Activated naive CD4-positive, alpha-beta T cell treated with anti-CD3 and anti-CD28 coated beads for 36 hours (primary cell): ENCODE data around the gene HSPBAP1. TPM values are rescaled to one million over a fixed set of nuclear protein-coding genes. Genes with fewer than 3 reads are reported as not detected.
"Not testable (repeated sequence)": the region's sequence is repeated elsewhere in the genome, so short reads cannot be mapped to it uniquely, and the experiment has no call there.

Experiments
- CTCF ChIA-PET: fragments of 350-600 bp; sonication (Branson Sonifier 250); formaldehyde crosslinking; loops from one replicate; lab custom pipeline; 2021; ENCODE audit warnings: antibody characterized with exemption; lab: Charles Lee
- DNase-seq: peaks from one replicate; pipeline ENCODE4 v3.0.0-alpha.2; 2020
- H3K27ac Mint-ChIP-seq: one replicate; pipeline ENCODE4 v1.8.0; 2021; ENCODE audit warnings: mild to moderate bottlenecking, mixed read lengths
- H3K27me3 Mint-ChIP-seq: one replicate; pipeline ENCODE4 v1.8.0; 2021; ENCODE audit warnings: low read depth, mixed read lengths
- H3K36me3 Mint-ChIP-seq: one replicate; pipeline ENCODE4 v1.8.0; 2021; ENCODE audit warnings: low read depth, mixed read lengths
- H3K4me1 Mint-ChIP-seq: one replicate; pipeline ENCODE4 v1.8.0; 2021; ENCODE audit warnings: low read depth, mixed read lengths
- H3K4me3 Mint-ChIP-seq: one replicate; pipeline ENCODE4 v1.8.0; 2021; ENCODE audit warnings: mild to moderate bottlenecking, moderate library complexity, mixed read lengths
- H3K9me3 Mint-ChIP-seq: one replicate; pipeline ENCODE4 v1.8.0; 2021; ENCODE audit warnings: mixed read lengths
- intact Hi-C: fragments of 100-400 bp; cut with micrococcal nuclease; formaldehyde crosslinking; loops from one replicate; pipeline ENCODE4 v1.15.1; 2023
- total RNA-seq, 2 experiments: library from RNA; stranded (reverse); gene quantifications; one replicate each; pipeline ENCODE4 v1.2.3, GENCODE V29; 2021

Gene HSPBAP1
- total RNA-seq, 2 experiments from 2014 or later: 3.0 to 3.2 TPM

GRCh38 chr3:122728186-122728585 lies 65.4 kb downstream of the HSPBAP1 start:
- no peak for DNase-seq
- Mint-ChIP-seq H3K4me1 (no peaks in the 10 kb centered on the region), H3K27ac (no peak overlapping the region), H3K9me3 (peaks cover 6% of the 10 kb centered on the region), H3K27me3 (no peaks in the 10 kb centered on the region), H3K36me3 (peaks cover 42% of the 10 kb centered on the region), H3K4me3 (no peak overlapping the region)
- intact Hi-C loops: no loop called here
- CTCF ChIA-PET: no interaction called here

- Mint-ChIP-seq H3K4me3 (no peak overlapping the region), H3K27ac (no peak overlapping the region), H3K36me3 (peaks cover 43% of the 10 kb centered on the region), H3K4me1 (no peaks in the 10 kb centered on the region), H3K27me3 (no peaks in the 10 kb centered on the region), H3K9me3 (peaks cover 6% of the 10 kb centered on the region)
- DNase-seq: no peak
- intact Hi-C loops: no loop called here
- CTCF ChIA-PET: no interaction called here
Measured at GRCh38 chr3:122727766-122728165, 65.9 kb downstream of the HSPBAP1 start.

- no peak overlapping the region for H3K27ac Mint-ChIP-seq
- peaks cover 6% of the 10 kb centered on the region for H3K9me3 Mint-ChIP-seq
- DNase-seq: no peak
- CTCF ChIA-PET: no interaction called here
- H3K4me3 Mint-ChIP-seq: no peak overlapping the region
- intact Hi-C loops: no loop called here
- H3K4me1 Mint-ChIP-seq: no peaks in the 10 kb centered on the region
- H3K27me3 Mint-ChIP-seq: no peaks in the 10 kb centered on the region
- H3K36me3 Mint-ChIP-seq: peaks cover 44% of the 10 kb centered on the region
Measured at GRCh38 chr3:122727294-122727693, 66.3 kb downstream of the HSPBAP1 start.

GRCh38 chr3:122725106-122725505 lies 68.5 kb downstream of the HSPBAP1 start:
- Mint-ChIP-seq H3K27ac (no peak overlapping the region), H3K4me3 (no peak overlapping the region), H3K4me1 (no peaks in the 10 kb centered on the region), H3K9me3 (peaks cover 6% of the 10 kb centered on the region), H3K36me3 (peaks cover 48% of the 10 kb centered on the region), H3K27me3 (no peaks in the 10 kb centered on the region)
- DNase-seq: no peak
- intact Hi-C loops: no loop called here
- CTCF ChIA-PET: no interaction called here

- intact Hi-C loops: no loop called here
- Mint-ChIP-seq H3K4me1 (no peaks in the 10 kb centered on the region), H3K27ac (no peak overlapping the region), H3K36me3 (peaks cover 36% of the 10 kb centered on the region), H3K9me3 (no peaks in the 10 kb centered on the region), H3K4me3 (no peak overlapping the region), H3K27me3 (no peaks in the 10 kb centered on the region)
- no peak for DNase-seq
- CTCF ChIA-PET: interaction anchor here (0.6 kb wide), 1 partner anchor 204 kb away, joined by 3 read pairs; no protein-coding TSS in a partner anchor
Measured at GRCh38 chr3:122719273-122719921, 74.2 kb downstream of the HSPBAP1 start.

GRCh38 chr3:122716667-122717066 lies 77.0 kb downstream of the HSPBAP1 start:
- Mint-ChIP-seq H3K4me3 (no peak overlapping the region), H3K27ac (no peak overlapping the region), H3K9me3 (no peaks in the 10 kb centered on the region), H3K36me3 (peaks cover 32% of the 10 kb centered on the region), H3K27me3 (no peaks in the 10 kb centered on the region), H3K4me1 (peaks cover 3% of the 10 kb centered on the region)
- intact Hi-C loops: no loop called here
- CTCF ChIA-PET: interaction anchor here (0.9 kb wide), 1 partner anchor 43 kb away, joined by 3 read pairs; no protein-coding TSS in a partner anchor
- no peak for DNase-seq

- no peaks in the 10 kb centered on the region for H3K9me3 Mint-ChIP-seq
- CTCF ChIA-PET: no interaction called here
- H3K4me1 Mint-ChIP-seq: peaks cover 20% of the 10 kb centered on the region
- H3K27me3 Mint-ChIP-seq: no peaks in the 10 kb centered on the region
- peaks cover 43% of the 10 kb centered on the region for H3K36me3 Mint-ChIP-seq
- DNase-seq: no peak
- no peak overlapping the region for H3K27ac Mint-ChIP-seq
- no peak overlapping the region for H3K4me3 Mint-ChIP-seq
- intact Hi-C loops: no loop called here
Measured at GRCh38 chr3:122714273-122714672, 79.4 kb downstream of the HSPBAP1 start.

- intact Hi-C loops: not testable (repeated sequence)
Measured at GRCh38 chr3:122710616-122711251, 82.9 kb downstream of the HSPBAP1 start.

GRCh38 chr3:122705379-122705778 lies 88.3 kb downstream of the HSPBAP1 start:
- Mint-ChIP-seq H3K36me3 (peaks cover 50% of the 10 kb centered on the region), H3K4me3 (no peak overlapping the region), H3K4me1 (peaks cover 8% of the 10 kb centered on the region), H3K27ac (no peak overlapping the region), H3K9me3 (no peaks in the 10 kb centered on the region), H3K27me3 (no peaks in the 10 kb centered on the region)
- CTCF ChIA-PET: interaction anchor here (2.8 kb wide), 1 partner anchor 26 kb away, joined by 9 read pairs; the partner anchor contains the start of gene PARP14
- DNase-seq: no peak
- intact Hi-C loops: no loop called here

More at GRCh38 chr3:122710616-122711251, 82.9 kb downstream of the HSPBAP1 start:
- H3K36me3 Mint-ChIP-seq: peaks cover 54% of the 10 kb centered on the region
- peaks cover 20% of the 10 kb centered on the region for H3K4me1 Mint-ChIP-seq
- H3K9me3 Mint-ChIP-seq, DNase-seq, H3K4me3 Mint-ChIP-seq, H3K27me3 Mint-ChIP-seq, CTCF ChIA-PET, H3K27ac Mint-ChIP-seq: not testable (repeated sequence)

GRCh38 chr3:122700193-122700592 lies 93.4 kb downstream of the HSPBAP1 start:
- Mint-ChIP-seq H3K9me3 (no peaks in the 10 kb centered on the region), H3K36me3 (peaks cover 37% of the 10 kb centered on the region), H3K4me3 (no peak overlapping the region), H3K27ac (no peak overlapping the region), H3K27me3 (no peaks in the 10 kb centered on the region), H3K4me1 (peaks cover 7% of the 10 kb centered on the region)
- CTCF ChIA-PET: interaction anchor here (1.1 kb wide), 1 partner anchor 55 kb away, joined by 4 read pairs; no protein-coding TSS in a partner anchor
- DNase-seq: no peak
- intact Hi-C loops: no loop called here

- peaks cover 33% of the 10 kb centered on the region for H3K36me3 Mint-ChIP-seq
- H3K4me1 Mint-ChIP-seq: peaks cover 7% of the 10 kb centered on the region
- no peaks in the 10 kb centered on the region for H3K9me3 Mint-ChIP-seq
- H3K27ac Mint-ChIP-seq: no peak overlapping the region
- DNase-seq: no peak
- H3K4me3 Mint-ChIP-seq: no peak overlapping the region
- CTCF ChIA-PET: interaction anchor here (0.7 to 1.1 kb wide), 2 partner anchors 103 to 159 kb away, joined by 3 to 4 read pairs; no protein-coding TSS in a partner anchor
- intact Hi-C loops: no loop called here
- no peaks in the 10 kb centered on the region for H3K27me3 Mint-ChIP-seq
Measured at GRCh38 chr3:122697952-122698620, 95.5 kb downstream of the HSPBAP1 start.

GRCh38 chr3:122695927-122696561 lies 97.6 kb downstream of the HSPBAP1 start:
- Mint-ChIP-seq H3K27me3 (no peaks in the 10 kb centered on the region), H3K4me1 (peaks cover 4% of the 10 kb centered on the region), H3K9me3 (no peaks in the 10 kb centered on the region), H3K27ac (no peak overlapping the region), H3K36me3 (peaks cover 33% of the 10 kb centered on the region), H3K4me3 (no peak overlapping the region)
- no peak for DNase-seq
- intact Hi-C loops: no loop called here
- CTCF ChIA-PET: interaction anchor here (0.6 to 1.4 kb wide), 3 partner anchors 24 to 86 kb away, joined by 3 to 5 read pairs (median 3); no protein-coding TSS in a partner anchor
